A549 (cell line): Measurements from ENCODE around the gene DYSF. TPM values are rescaled to one million over a fixed set of nuclear protein-coding genes. Genes with fewer than 3 reads are reported as not detected.

Experiments
- ATAC-seq, 2 experiments: fragments of 200-7000 bp in 1 of 2; fragments of >200 bp in 1 of 2; cut with Nextera tagmentation in 1 of 2; cut with Tn5 transposase in 1 of 2; 3 replicates each; pipeline versions ENCODE4 v1.8.0 to v1.9.1; 2018 to 2020; ENCODE audit warnings: mild to moderate bottlenecking in 1 of 2, moderate library complexity in 1 of 2
- CTCF ChIA-PET: fragments of 300-600 bp; sonication (Branson Sonifier 250); formaldehyde crosslinking; extraction: SDS; loops from one replicate; lab custom pipeline; 2021; ENCODE audit warnings: antibody characterized with exemption, inconsistent platforms; lab: Yijun Ruan, JAX
- POLR2A ChIA-PET: fragments of 350-600 bp; formaldehyde crosslinking; extraction: SDS; loops from one replicate; lab custom pipeline; 2021; ENCODE audit warnings: antibody characterized with exemption, inconsistent platforms; lab: Yijun Ruan, JAX
- DNase-seq, 2 experiments: peaks; one replicate each; pipeline versions ENCODE4 v3.0.0 to v3.0.0-alpha.2; 2011 to 2016; ENCODE audit warnings: low read depth in 1 of 2, low spot score in 1 of 2
- FAIRE-seq: peaks from 2 replicates; lab custom pipeline; 2011; peaks lifted over from hg19 to GRCh38; lab: Jason Lieb, UNC
- H3K27ac ChIP-seq, 2 experiments: fragments of >200 bp; sonication (Bioruptor Twin); formaldehyde crosslinking; 3 replicates each; pipeline ENCODE4 v1.5.1; 2016 to 2017
- H3K4me1 ChIP-seq: fragments of >200 bp; sonication (Bioruptor Twin); formaldehyde crosslinking; 3 replicates; pipeline ENCODE4 v1.6.1; 2016
- H3K4me2 ChIP-seq: fragments of >200 bp; sonication (Bioruptor Twin); formaldehyde crosslinking; 3 replicates; pipeline ENCODE4 v1.6.1; 2016
- H3K4me3 ChIP-seq: fragments of >200 bp; sonication (Bioruptor Twin); formaldehyde crosslinking; 3 replicates; pipeline ENCODE4 v1.5.1; 2016
- H3K9me3 ChIP-seq: fragments of >200 bp; sonication (Bioruptor Twin); formaldehyde crosslinking; 3 replicates; pipeline ENCODE4 v1.6.1; 2016
- CBX8 ChIP-seq: fragments of 200-600 bp; sonication (generic); IDR thresholded peaks from 2 replicates; pipeline ENCODE4 v1.6.1; 2016
- CHD2 ChIP-seq: fragments of 150-350 bp; IDR thresholded peaks from 2 replicates; pipeline ENCODE4 v1.6.1; 2014; ENCODE audit warnings: low read length; ENCODE audit not compliant: partially characterized antibody
- CHD4 ChIP-seq: fragments of 200-600 bp; sonication (generic); IDR thresholded peaks from 2 replicates; pipeline ENCODE4 v1.6.1; 2016; ENCODE audit warnings: antibody characterized with exemption, mild to moderate bottlenecking, borderline replicate concordance
- EHF ChIP-seq: fragments of 250-450 bp; sonication (Bioruptor Pico); IDR thresholded peaks from 2 replicates; pipeline ENCODE4 v1.5.0; 2020; ENCODE audit warnings: mild to moderate bottlenecking
- ESRRA ChIP-seq: fragments of 150-350 bp; IDR thresholded peaks from 2 replicates; pipeline ENCODE4 v1.6.1; 2014; ENCODE audit warnings: mild to moderate bottlenecking, low read length, borderline replicate concordance
- GATA3 ChIP-seq: IDR thresholded peaks from 2 replicates; pipeline ENCODE4 v1.6.1; 2012; ENCODE audit warnings: borderline replicate concordance
- HEYL ChIP-seq: fragments of 250-450 bp; sonication (Bioruptor Pico); IDR thresholded peaks from 2 replicates; pipeline ENCODE4 v1.8.0; 2021; ENCODE audit warnings: mild to moderate bottlenecking, moderate library complexity
- HOXA7 ChIP-seq: fragments of 250-450 bp; sonication (Bioruptor Pico); IDR thresholded peaks from 2 replicates; pipeline ENCODE4 v1.5.0; 2020; ENCODE audit warnings: mild to moderate bottlenecking, moderate library complexity
- HOXB5 ChIP-seq: fragments of 250-450 bp; sonication (Bioruptor Pico); IDR thresholded peaks from 2 replicates; pipeline ENCODE4 v1.5.0; 2020; ENCODE audit warnings: mild to moderate bottlenecking, moderate library complexity
- JUN ChIP-seq, 2 experiments: fragments of >200 bp; sonication (Bioruptor Twin); formaldehyde crosslinking; IDR thresholded peaks; 2 replicates in 1 of 2; 3 replicates in 1 of 2; pipeline ENCODE4 v1.6.1; 2016 to 2017
- JUNB ChIP-seq: fragments of >200 bp; sonication (Bioruptor Twin); formaldehyde crosslinking; IDR thresholded peaks from 2 replicates; pipeline ENCODE4 v1.6.1; 2016
- MAFK ChIP-seq: fragments of 450-650 bp; IDR thresholded peaks from 2 replicates; pipeline ENCODE4 v1.6.1; 2014; ENCODE audit not compliant: partially characterized antibody
- MAZ ChIP-seq: fragments of 150-350 bp; IDR thresholded peaks from 2 replicates; pipeline ENCODE4 v1.6.1; 2014; ENCODE audit warnings: antibody characterized with exemption, low read depth, low read length, borderline replicate concordance
- NR3C1 ChIP-seq: fragments of >200 bp; sonication (Bioruptor Twin); formaldehyde crosslinking; IDR thresholded peaks from 3 replicates; pipeline ENCODE4 v1.6.1; 2017
- POLR2AphosphoS2 ChIP-seq: conservative IDR thresholded peaks from 2 replicates; pipeline ENCODE4 v1.6.1; 2012; ENCODE audit warnings: low read length, improper control_type of control experiment, inconsistent platforms
- REST ChIP-seq: fragments of 200-600 bp; sonication (generic); IDR thresholded peaks from 2 replicates; pipeline ENCODE4 v1.6.1; 2016; ENCODE audit warnings: antibody characterized with exemption, mild to moderate bottlenecking, moderate library complexity
- RFX5 ChIP-seq: fragments of 450-650 bp; IDR thresholded peaks from 2 replicates; pipeline ENCODE4 v1.7.1; 2014; ENCODE audit warnings: antibody characterized with exemption, mild to moderate bottlenecking, moderate library complexity
- RNF2 ChIP-seq: fragments of 200-600 bp; sonication (generic); IDR thresholded peaks from 2 replicates; pipeline ENCODE4 v1.6.1; 2016; ENCODE audit warnings: low read depth, mild to moderate bottlenecking, antibody characterized with exemption, moderate library complexity, borderline replicate concordance
- SMC3 ChIP-seq: fragments of >200 bp; sonication (Bioruptor Twin); formaldehyde crosslinking; IDR thresholded peaks from 3 replicates; pipeline ENCODE4 v1.6.1; 2018; ENCODE audit warnings: inconsistent platforms
- TFCP2L1 ChIP-seq: fragments of 250-450 bp; sonication (Bioruptor Pico); IDR thresholded peaks from 2 replicates; pipeline ENCODE4 v1.5.0; 2021; ENCODE audit warnings: mild to moderate bottlenecking
- ZFP36 ChIP-seq: fragments of 450-650 bp; IDR thresholded peaks from 2 replicates; pipeline ENCODE4 v1.6.1; 2014; ENCODE audit warnings: borderline replicate concordance; ENCODE audit not compliant: partially characterized antibody
- ZNF302 ChIP-seq: fragments of 250-450 bp; sonication (Bioruptor Pico); IDR thresholded peaks from 2 replicates; pipeline ENCODE4 v1.9.0; 2021; ENCODE audit warnings: inconsistent platforms, mild to moderate bottlenecking, moderate library complexity
- WGBS: methylation state at CpG from one replicate; pipeline ENCODE4 v1.1.6; 2017; ENCODE audit errors: missing lambda C conversion rate; 5-methylcytosine and 5-hydroxymethylcytosine counted together
- polyA plus RNA-seq, 4 experiments: library from polyadenylated mRNA; depleted of rRNA in 3 of 4; stranded (reverse); fragments of >200 nt; fragmentation: RNase III in 1 of 4; extraction: RNeasy Plus Mini Kit Qiagen cat#74134 plus additional on column Dnase treatment in 1 of 4; gene quantifications; 2 replicates in 3 of 4; 3 replicates in 1 of 4; pipeline ENCODE4 v1.2.3, GENCODE V29; 2011 to 2017
- TF ChIP-seq, protein P1 (sequence below): IDR thresholded peaks from 2 replicates; pipeline ENCODE4 v1.6.1; 2012; ENCODE audit warnings: low read depth, borderline replicate concordance
- TF ChIP-seq, protein P2 (sequence below): fragments of >200 bp; sonication (Bioruptor Twin); formaldehyde crosslinking; IDR thresholded peaks from 2 replicates; pipeline ENCODE4 v1.6.1; 2016
- TF ChIP-seq, protein P3 (sequence below): fragments of 250-450 bp; sonication (Bioruptor Pico); IDR thresholded peaks from 2 replicates; pipeline ENCODE4 v1.5.0; 2020; ENCODE audit warnings: low read depth, mild to moderate bottlenecking, moderate library complexity

DYSF gene
- polyA plus RNA-seq, 2 of the 4 experiments (the other 2 are of a cell fraction) = 0.36 to 0.98 TPM

DNA sequence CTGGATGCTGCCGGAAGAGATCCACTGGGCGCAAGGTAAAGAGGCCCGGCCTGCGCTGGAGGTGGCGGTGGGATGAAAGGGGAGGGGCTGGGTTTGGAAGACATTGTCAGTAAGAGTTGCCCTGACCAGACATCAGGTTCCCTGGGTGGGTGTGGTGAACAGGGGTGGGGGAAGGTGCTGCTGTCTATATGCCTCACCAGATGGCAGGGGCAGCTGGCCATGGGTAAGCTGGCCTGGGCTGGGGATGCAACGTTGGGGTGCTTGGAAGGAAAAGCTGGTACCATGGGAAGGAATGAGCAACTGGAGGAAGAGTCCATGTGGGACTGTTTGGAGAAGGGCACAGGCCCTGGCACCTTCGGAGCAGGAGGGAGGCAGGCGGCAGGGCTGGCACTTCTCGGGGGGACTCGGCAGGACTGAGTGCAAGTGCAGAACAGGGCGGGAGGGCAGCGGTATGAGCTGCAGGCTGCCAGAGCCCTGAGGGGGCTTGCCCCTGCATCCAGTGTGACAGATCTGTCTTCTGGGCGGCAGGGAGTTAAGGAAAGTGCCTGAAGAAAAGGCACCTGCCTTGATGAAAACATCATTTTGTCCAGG is 146.4 kb downstream of the DYSF start:
- no peaks in the 10 kb centered on the region for H3K4me1 ChIP-seq
- H3K4me2 ChIP-seq = no peak overlapping the region
- no peak overlapping the region for H3K4me3 ChIP-seq
- POLR2A ChIA-PET = no interaction called here
- no peak overlapping the region for H3K27ac ChIP-seq
- no peaks in the 10 kb centered on the region for H3K9me3 ChIP-seq
- TF ChIP-seq RFX5 = no peak
- TF ChIP-seq JUN (IDR thresholded peaks at IDR 0.05) = no peak
- no peak for TF ChIP-seq POLR2AphosphoS2
- TF ChIP-seq CBX8 = no peak
- TF ChIP-seq GATA3 = no peak
- no peak for TF ChIP-seq CHD2
- TF ChIP-seq RNF2 = no peak
- TF ChIP-seq, protein P1, sequence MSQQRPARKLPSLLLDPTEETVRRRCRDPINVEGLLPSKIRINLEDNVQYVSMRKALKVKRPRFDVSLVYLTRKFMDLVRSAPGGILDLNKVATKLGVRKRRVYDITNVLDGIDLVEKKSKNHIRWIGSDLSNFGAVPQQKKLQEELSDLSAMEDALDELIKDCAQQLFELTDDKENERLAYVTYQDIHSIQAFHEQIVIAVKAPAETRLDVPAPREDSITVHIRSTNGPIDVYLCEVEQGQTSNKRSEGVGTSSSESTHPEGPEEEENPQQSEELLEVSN = no peak
- no peak for TF ChIP-seq TFCP2L1 (CRISPR knock-in tag)
- no peak for TF ChIP-seq REST
- no peak for TF ChIP-seq ZNF302
- no peak for TF ChIP-seq MAZ
- TF ChIP-seq NR3C1 = no peak
- TF ChIP-seq, protein P2, sequence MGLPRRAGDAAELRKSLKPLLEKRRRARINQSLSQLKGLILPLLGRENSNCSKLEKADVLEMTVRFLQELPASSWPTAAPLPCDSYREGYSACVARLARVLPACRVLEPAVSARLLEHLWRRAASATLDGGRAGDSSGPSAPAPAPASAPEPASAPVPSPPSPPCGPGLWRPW = no peak
- TF ChIP-seq ZFP36 = no peak
- TF ChIP-seq, all 56 proteins: peak for 0
- CTCF ChIA-PET = interaction anchor here (0.6 to 1.5 kb wide), 5 partner anchors 10 to 551 kb away, joined by 3 to 5 read pairs (median 3); no protein-coding TSS in a partner anchor
- DNase-seq = no peak
- no peak for ATAC-seq
- 83% methylated on average over 13 of the region's 13 CpGs for WGBS
- FAIRE-seq = no peak

DNA sequence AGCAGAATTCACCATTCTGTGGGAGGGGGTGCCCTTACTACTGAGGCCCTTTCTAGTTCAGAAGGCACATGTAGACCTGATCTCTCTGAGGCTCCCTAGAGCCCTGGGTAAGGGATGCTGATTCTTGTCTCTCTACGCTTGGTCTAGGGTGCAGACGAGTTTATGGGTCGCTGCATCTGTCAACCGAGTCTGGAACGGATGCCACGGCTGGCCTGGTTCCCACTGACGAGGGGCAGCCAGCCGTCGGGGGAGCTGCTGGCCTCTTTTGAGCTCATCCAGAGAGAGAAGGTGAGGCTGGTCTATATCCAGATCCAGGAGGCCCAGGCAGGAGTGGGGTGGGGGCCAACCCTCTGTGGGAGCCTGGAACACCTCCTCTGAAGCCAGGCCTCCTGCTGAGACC is 147.2 kb downstream of the DYSF start:
- no peak overlapping the region for H3K4me3 ChIP-seq
- CTCF ChIA-PET = interaction anchor here (1.1 to 1.2 kb wide), 2 partner anchors 9 to 10 kb away, joined by 3 to 5 read pairs; no protein-coding TSS in a partner anchor
- no peak for FAIRE-seq
- H3K4me1 ChIP-seq = no peaks in the 10 kb centered on the region
- H3K4me2 ChIP-seq = no peak overlapping the region
- no peak for DNase-seq
- no peaks in the 10 kb centered on the region for H3K9me3 ChIP-seq
- H3K27ac ChIP-seq = no peak overlapping the region
- WGBS = 63% methylated on average over 8 of the region's 9 CpGs
- TF ChIP-seq, protein P3, sequence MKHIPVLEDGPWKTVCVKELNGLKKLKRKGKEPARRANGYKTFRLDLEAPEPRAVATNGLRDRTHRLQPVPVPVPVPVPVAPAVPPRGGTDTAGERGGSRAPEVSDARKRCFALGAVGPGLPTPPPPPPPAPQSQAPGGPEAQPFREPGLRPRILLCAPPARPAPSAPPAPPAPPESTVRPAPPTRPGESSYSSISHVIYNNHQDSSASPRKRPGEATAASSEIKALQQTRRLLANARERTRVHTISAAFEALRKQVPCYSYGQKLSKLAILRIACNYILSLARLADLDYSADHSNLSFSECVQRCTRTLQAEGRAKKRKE (CRISPR knock-in tag) = no peak
- TF ChIP-seq MAFK = no peak
- no peak for TF ChIP-seq POLR2AphosphoS2
- no peak for TF ChIP-seq HOXA7 (CRISPR knock-in tag)
- TF ChIP-seq HOXB5 (CRISPR knock-in tag) = no peak
- TF ChIP-seq ESRRA = no peak
- TF ChIP-seq SMC3 = no peak
- no peak for TF ChIP-seq JUNB
- no peak for TF ChIP-seq CHD4
- no peak for TF ChIP-seq EHF (CRISPR knock-in tag)
- TF ChIP-seq NR3C1 = no peak
- TF ChIP-seq HEYL (CRISPR knock-in tag) = no peak
- POLR2A ChIA-PET = no interaction called here
- no peak for ATAC-seq
